ENCODE results near the gene SHTN1. TPM values are rescaled to one million over a fixed set of nuclear protein-coding genes. Genes with fewer than 3 reads are reported as not detected.

The SHTN1 gene
- total RNA-seq, 1 donor from 2014 or later: 3.0 TPM

GRCh38 chr10:116891208-116891607 is 113.8 kb downstream of the SHTN1 start:
- intact Hi-C loops (cut with DNase I): no loop called here
- Histone ChIP-seq H3K9me3 (no peaks in the 10 kb centered on the region), H3K4me3 (peak overlapping the region in 1 of 2 donors; percentile 25), H3K36me3 (no peaks in the 10 kb centered on the region), H3K27me3 (no peaks in the 10 kb centered on the region), H3K27ac (no peak overlapping the region), H3K4me1 (peaks cover 0 to 13% of the 10 kb centered on the region in 2 donors)
- DNase-seq (ENCODE audit: low spot score in 2 of 2): no peak
- no peak for TF ChIP-seq CTCF (IDR thresholded peaks at IDR 0.05)

DNA sequence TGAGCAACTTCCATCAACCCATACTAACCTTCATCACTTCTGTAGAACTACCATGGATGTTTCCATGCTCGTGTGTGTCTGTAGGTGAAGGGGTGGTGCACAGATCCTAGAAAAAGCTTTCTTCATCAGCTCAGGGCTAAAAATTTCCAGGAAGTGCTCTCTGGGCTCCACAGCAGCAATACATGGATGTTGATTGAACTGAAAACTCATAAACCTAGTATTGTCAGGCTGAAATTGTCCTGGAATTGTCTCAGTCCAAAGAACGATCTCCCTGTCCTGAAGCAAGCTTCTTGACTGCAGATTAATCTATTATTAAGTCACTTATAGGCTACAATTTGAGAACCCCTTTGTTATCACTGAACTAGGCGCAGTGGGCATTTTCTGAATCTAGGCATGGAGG is 115.9 kb downstream of the SHTN1 start:
- no peaks in the 10 kb centered on the region for H3K36me3 ChIP-seq
- no peak for TF ChIP-seq CTCF (IDR thresholded peaks at IDR 0.05)
- intact Hi-C loops (cut with DNase I): no loop called here
- no peak overlapping the region for H3K4me3 ChIP-seq
- H3K9me3 ChIP-seq: no peaks in the 10 kb centered on the region
- peaks cover 0 to 13% of the 10 kb centered on the region in 2 donors for H3K4me1 ChIP-seq
- DNase-seq (ENCODE audit: low spot score in 2 of 2): no peak
- H3K27ac ChIP-seq: peak overlapping the region in 1 of 2 donors; percentile 23
- H3K27me3 ChIP-seq: no peaks in the 10 kb centered on the region

DNA sequence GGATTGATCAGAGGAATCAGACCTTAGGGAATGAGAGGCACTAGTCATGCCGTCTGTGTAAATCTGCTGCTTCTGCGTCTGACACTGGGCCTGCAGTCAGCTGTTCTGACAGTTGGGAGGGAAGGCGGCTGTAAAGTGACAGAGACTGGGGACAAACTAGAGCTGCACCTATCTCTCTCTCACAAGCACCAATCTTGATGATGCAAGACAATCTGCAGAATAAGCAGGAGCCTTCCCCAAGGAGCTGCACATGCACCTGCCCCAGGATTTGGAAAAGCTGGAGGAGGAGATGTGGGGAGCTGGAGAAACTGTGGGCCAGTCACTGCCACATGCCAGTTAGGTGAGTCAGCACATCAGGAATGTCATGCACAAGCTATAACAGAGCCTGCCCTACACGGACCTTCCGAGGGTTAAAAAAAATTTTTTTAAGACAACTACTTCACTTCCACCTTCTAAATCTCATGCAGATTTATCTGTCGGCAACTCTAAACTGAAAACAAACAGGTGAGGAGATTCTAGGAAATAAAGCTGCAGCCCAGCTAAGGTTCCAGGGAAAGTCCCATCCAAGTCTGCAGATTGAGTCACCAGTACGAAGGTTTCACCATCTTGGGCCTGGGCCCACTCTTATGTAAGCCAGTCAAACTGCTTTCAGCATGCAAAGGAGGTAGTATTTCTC is 116.5 kb downstream of the SHTN1 start:
- H3K27ac ChIP-seq: no peak overlapping the region
- peaks cover 0 to 13% of the 10 kb centered on the region in 2 donors for H3K4me1 ChIP-seq
- H3K36me3 ChIP-seq: no peaks in the 10 kb centered on the region
- intact Hi-C loops (cut with DNase I): no loop called here
- H3K27me3 ChIP-seq: no peaks in the 10 kb centered on the region
- peak in 1 of 2 donors; percentile 69 for DNase-seq (ENCODE audit: low spot score in 2 of 2)
- no peaks in the 10 kb centered on the region for H3K9me3 ChIP-seq
- TF ChIP-seq CTCF (IDR thresholded peaks at IDR 0.05): no peak
- H3K4me3 ChIP-seq: no peak overlapping the region

DNA sequence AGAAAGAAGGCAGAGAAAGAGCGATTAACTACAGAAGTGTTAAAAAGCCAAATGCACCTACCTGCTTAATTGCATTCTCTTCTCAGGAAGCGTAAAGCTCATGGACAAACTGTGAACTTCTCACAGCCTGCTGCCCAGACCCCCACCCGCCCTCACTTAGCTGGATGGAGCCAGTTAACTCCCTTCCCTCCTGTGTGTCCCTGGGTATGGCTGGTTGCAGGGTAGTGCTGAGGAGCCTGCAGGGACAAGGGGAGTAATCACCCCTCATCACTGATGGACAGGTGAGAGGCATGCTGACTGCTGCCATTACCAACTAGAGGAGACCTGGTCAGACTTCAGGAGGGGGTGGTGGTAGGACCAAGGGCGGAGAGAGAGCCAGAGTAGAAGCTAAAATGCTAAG is 118.2 kb downstream of the SHTN1 start:
- H3K4me1 ChIP-seq: peaks cover 0 to 10% of the 10 kb centered on the region in 2 donors
- no peak for DNase-seq (ENCODE audit: low spot score in 2 of 2)
- intact Hi-C loops (cut with DNase I): no loop called here
- no peaks in the 10 kb centered on the region for H3K27me3 ChIP-seq
- no peak overlapping the region for H3K4me3 ChIP-seq
- no peak for TF ChIP-seq CTCF (IDR thresholded peaks at IDR 0.05)
- H3K36me3 ChIP-seq: no peaks in the 10 kb centered on the region
- no peak overlapping the region for H3K27ac ChIP-seq
- no peaks in the 10 kb centered on the region for H3K9me3 ChIP-seq

DNA sequence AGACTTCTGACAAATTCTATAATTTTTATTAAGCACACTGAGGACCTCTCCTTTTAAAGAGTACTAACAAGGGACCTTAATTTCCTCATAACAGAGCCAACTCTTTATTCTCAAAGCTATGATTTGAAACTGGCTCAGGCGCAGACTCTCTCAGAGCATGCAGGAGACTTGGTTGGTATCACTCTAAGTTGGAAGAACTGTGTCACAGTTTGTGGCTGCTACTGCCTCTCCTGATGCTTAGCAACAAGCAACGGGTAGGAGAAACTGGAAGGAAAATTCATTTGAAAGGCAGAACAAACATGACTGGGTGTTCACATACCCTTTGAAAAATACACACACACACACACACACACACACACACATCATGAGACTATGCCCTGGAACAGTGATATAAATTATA is 122.3 kb downstream of the SHTN1 start:
- DNase-seq (ENCODE audit: low spot score in 2 of 2): no peak
- TF ChIP-seq CTCF (IDR thresholded peaks at IDR 0.05): no peak
- intact Hi-C loops (cut with DNase I): no loop called here
- no peak overlapping the region for H3K27ac ChIP-seq
- H3K27me3 ChIP-seq: no peaks in the 10 kb centered on the region
- H3K4me3 ChIP-seq: no peak overlapping the region
- no peaks in the 10 kb centered on the region for H3K9me3 ChIP-seq
- no peaks in the 10 kb centered on the region for H3K4me1 ChIP-seq
- no peaks in the 10 kb centered on the region for H3K36me3 ChIP-seq

Measured in ascending aorta (tissue), 2 donors.